Diencephalon (tissue), 1 donor: ENCODE results near the gene FEV. TPM values are rescaled to one million over a fixed set of nuclear protein-coding genes. Genes with fewer than 3 reads are reported as not detected.

Experiments
- small RNA-seq: library from RNA; depleted of rRNA; stranded (forward); fragments of <200 nt; gene quantifications from one replicate; pipeline ENCODE3, GENCODE V24; 2014
- total RNA-seq: library from RNA; depleted of rRNA; stranded (reverse); fragments of >200 nt; gene quantifications from one replicate; pipeline ENCODE4 v1.2.3, GENCODE V29; 2014

FEV gene
- total RNA-seq: not detected

GRCh38 chr2:218985021-218985324 lies at the start of gene FEV:
Gene FEV, minus strand, starts transcription at chr2:218985184. Its CDS starts 109 bp downstream, at chr2:218985075.

GRCh38 chr2:218993345-218994315 lies 8.6 kb upstream of the FEV start, which contains the start of gene CRYBA2:
Gene CRYBA2, minus strand, starts transcription at chr2:218993422. Its CDS starts 246 bp downstream, at chr2:218993176.

GRCh38 chr2:218959141-218959731 lies 25.7 kb downstream of the FEV start, which contains the start of gene CDK5R2:
Gene CDK5R2, plus strand, starts transcription at chr2:218959666. Its CDS starts 155 bp downstream, at chr2:218959821.

Small RNA genes lying within 50 kb of the gene (small RNA-seq; reads per million reads assigned to genes)
- 153 reads per million, percentile 97 among the genes with 10 or more reads in this experiment for gene MIR375

Other genes with a start within 250 kb of the FEV start
- 5.8 TPM for gene CYP27A1, start 203.0 kb downstream of the FEV start, total RNA-seq
- gene PRKAG3, start 153.4 kb downstream of the FEV start, total RNA-seq: not detected
- 0.23 TPM for gene WNT6, start 125.4 kb downstream of the FEV start, total RNA-seq
- 0.46 TPM for gene WNT10A, start 104.3 kb downstream of the FEV start, total RNA-seq
- gene CDK5R2, start 25.5 kb downstream of the FEV start, total RNA-seq: 13.4 TPM
- gene CRYBA2, start 8.2 kb upstream of the FEV start, total RNA-seq: not detected
- gene CFAP65, start 56.3 kb upstream of the FEV start, total RNA-seq: 2.3 TPM
- 0.69 TPM for gene IHH, start 75.7 kb upstream of the FEV start, total RNA-seq
- gene NHEJ1, start 175.6 kb upstream of the FEV start, total RNA-seq: 10.1 TPM
- 0.23 TPM for gene SLC23A3, start 184.8 kb upstream of the FEV start, total RNA-seq
- gene CNPPD1, start 191.7 kb upstream of the FEV start, total RNA-seq: 27.2 TPM
- 85.6 TPM for gene RETREG2, start 193.1 kb upstream of the FEV start, total RNA-seq
- gene ZFAND2B, start 221.6 kb upstream of the FEV start, total RNA-seq: 12.5 TPM
- gene ABCB6, start 233.8 kb upstream of the FEV start, total RNA-seq: 30.0 TPM
- gene ATG9A, start 244.5 kb upstream of the FEV start, total RNA-seq: 31.8 TPM
- gene ANKZF1, start 244.6 kb upstream of the FEV start, total RNA-seq: 29.3 TPM